Mononuclear cell (primary cell): ENCODE measurements around the gene SLC17A8. TPM values are rescaled to one million over a fixed set of nuclear protein-coding genes. Genes with fewer than 3 reads are reported as not detected.

Source experiments
- H3K27me3 ChIP-seq: 2 replicates; pipeline ENCODE4 v1.6.0; 2011; ENCODE audit warnings: low read length, control low read depth; ENCODE audit not compliant: insufficient read depth
- H3K4me1 ChIP-seq: 2 replicates; pipeline ENCODE4 v1.5.1; 2011; ENCODE audit warnings: mild to moderate bottlenecking, low read length, control low read depth; ENCODE audit not compliant: insufficient read depth
- H3K4me3 ChIP-seq: 2 replicates; pipeline ENCODE4 v1.5.1; 2011; ENCODE audit warnings: mild to moderate bottlenecking, low read length, moderate library complexity
- H3K9me3 ChIP-seq: 2 replicates; pipeline ENCODE4 v1.5.1; 2011; ENCODE audit warnings: low read depth, mild to moderate bottlenecking, control low read depth, low read length
- total RNA-seq: library from RNA; depleted of rRNA; stranded (reverse); fragments of >200 nt; gene quantifications from one replicate; pipeline ENCODE4 v1.2.3, GENCODE V29; 2012

Gene SLC17A8
- total RNA-seq, 1 donor = not detected

GRCh38 chr12:100348657-100349454 is 8.0 kb upstream of the SLC17A8 start:
- Histone ChIP-seq H3K4me3 (no peak overlapping the region), H3K9me3 (no peaks in the 10 kb centered on the region), H3K4me1 (no peaks in the 10 kb centered on the region), H3K27me3 (peaks cover 5% of the 10 kb centered on the region)

GRCh38 chr12:100359248-100359647 is 2.4 kb downstream of the SLC17A8 start:
- H3K9me3 ChIP-seq = no peaks in the 10 kb centered on the region
- peaks cover 16% of the 10 kb centered on the region for H3K27me3 ChIP-seq
- no peak overlapping the region for H3K4me3 ChIP-seq
- no peaks in the 10 kb centered on the region for H3K4me1 ChIP-seq

- Histone ChIP-seq H3K4me3 (no peak overlapping the region), H3K9me3 (no peaks in the 10 kb centered on the region), H3K27me3 (peaks cover 13% of the 10 kb centered on the region), H3K4me1 (no peaks in the 10 kb centered on the region)
Measured at GRCh38 chr12:100359822-100360221, 2.9 kb downstream of the SLC17A8 start.

- Histone ChIP-seq H3K27me3 (peaks cover 13% of the 10 kb centered on the region), H3K9me3 (no peaks in the 10 kb centered on the region), H3K4me3 (no peak overlapping the region), H3K4me1 (no peaks in the 10 kb centered on the region)
Measured at GRCh38 chr12:100360450-100360849, 3.6 kb downstream of the SLC17A8 start.

DNA sequence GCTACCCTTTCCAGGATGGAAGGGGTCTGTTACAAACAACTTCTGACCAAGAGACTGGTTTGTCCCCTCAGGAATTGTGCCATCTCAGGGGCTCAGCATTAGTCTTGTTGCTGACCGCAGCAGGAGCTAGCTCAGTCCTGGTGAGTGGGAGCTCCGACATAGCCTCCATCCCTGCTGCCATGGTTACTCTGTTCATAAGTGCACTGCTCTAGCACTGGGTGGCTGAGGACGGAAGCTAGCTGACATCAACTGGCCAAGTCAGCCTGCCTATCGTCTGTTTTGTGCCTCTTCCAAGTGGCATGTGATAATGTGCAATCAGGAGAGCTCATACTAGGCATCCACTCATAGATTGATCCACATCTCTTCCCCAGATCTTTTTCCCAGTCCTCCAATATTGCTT is 7.5 kb downstream of the SLC17A8 start:
- no peaks in the 10 kb centered on the region for H3K4me1 ChIP-seq
- no peaks in the 10 kb centered on the region for H3K9me3 ChIP-seq
- peaks cover 4% of the 10 kb centered on the region for H3K27me3 ChIP-seq
- H3K4me3 ChIP-seq = no peak overlapping the region

- no peaks in the 10 kb centered on the region for H3K27me3 ChIP-seq
- H3K4me3 ChIP-seq = no peak overlapping the region
- H3K9me3 ChIP-seq = no peaks in the 10 kb centered on the region
- H3K4me1 ChIP-seq = no peaks in the 10 kb centered on the region
Measured at GRCh38 chr12:100365411-100365810, 8.5 kb downstream of the SLC17A8 start.

DNA sequence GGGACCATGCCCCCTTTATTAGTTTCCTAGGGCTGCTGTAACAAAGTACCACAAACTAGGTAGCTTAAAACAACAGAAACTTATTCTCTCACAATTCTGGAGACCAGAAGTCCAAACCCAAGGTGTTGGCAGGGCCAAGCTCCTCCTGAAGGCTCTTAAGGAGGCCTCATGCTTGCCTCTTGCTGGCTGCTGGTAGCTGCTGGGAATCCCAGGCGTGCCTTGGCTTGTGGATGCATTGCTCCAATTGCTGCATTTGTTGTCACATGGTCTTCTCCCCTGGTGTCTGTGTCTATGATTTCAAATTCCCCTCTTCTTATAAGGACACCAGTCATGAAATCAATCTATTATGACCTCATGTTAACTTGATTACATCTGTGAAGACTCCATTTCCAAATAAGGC is 11.2 kb downstream of the SLC17A8 start:
- no peaks in the 10 kb centered on the region for H3K4me1 ChIP-seq
- no peaks in the 10 kb centered on the region for H3K27me3 ChIP-seq
- no peaks in the 10 kb centered on the region for H3K9me3 ChIP-seq
- H3K4me3 ChIP-seq = no peak overlapping the region

DNA sequence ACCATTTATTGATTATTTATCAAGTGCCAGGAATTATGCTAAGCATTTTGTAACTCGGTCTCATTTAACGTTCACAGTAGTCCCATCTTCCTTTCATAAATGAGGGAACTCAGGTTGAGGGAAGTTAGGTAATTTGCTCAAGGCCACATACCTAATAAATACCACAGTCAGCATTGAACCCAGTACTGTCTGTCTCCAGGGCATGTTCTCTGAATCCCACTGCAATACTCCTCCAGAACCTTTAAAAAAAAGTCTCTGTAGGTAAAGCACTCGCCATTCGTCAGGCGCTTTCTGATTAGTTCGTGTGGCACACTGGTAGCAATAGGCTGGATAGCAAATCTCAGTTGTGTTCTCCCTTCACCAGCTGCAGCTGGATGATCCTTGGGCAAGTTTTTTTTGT is 14.3 kb downstream of the SLC17A8 start:
- no peak overlapping the region for H3K4me3 ChIP-seq
- H3K9me3 ChIP-seq = no peaks in the 10 kb centered on the region
- no peaks in the 10 kb centered on the region for H3K4me1 ChIP-seq
- H3K27me3 ChIP-seq = no peaks in the 10 kb centered on the region

GRCh38 chr12:100372853-100373640 is 16.2 kb downstream of the SLC17A8 start:
- no peaks in the 10 kb centered on the region for H3K4me1 ChIP-seq
- no peaks in the 10 kb centered on the region for H3K9me3 ChIP-seq
- H3K27me3 ChIP-seq = no peaks in the 10 kb centered on the region
- no peak overlapping the region for H3K4me3 ChIP-seq

GRCh38 chr12:100375038-100375735 is 18.3 kb downstream of the SLC17A8 start:
- Histone ChIP-seq H3K4me1 (no peaks in the 10 kb centered on the region), H3K27me3 (no peaks in the 10 kb centered on the region), H3K4me3 (no peak overlapping the region), H3K9me3 (no peaks in the 10 kb centered on the region)

GRCh38 chr12:100376161-100376560 is 19.3 kb downstream of the SLC17A8 start:
- no peaks in the 10 kb centered on the region for H3K9me3 ChIP-seq
- H3K4me3 ChIP-seq = no peak overlapping the region
- H3K4me1 ChIP-seq = no peaks in the 10 kb centered on the region

GRCh38 chr12:100381379-100381778 is 24.5 kb downstream of the SLC17A8 start:
- no peak overlapping the region for H3K4me3 ChIP-seq
- H3K9me3 ChIP-seq = no peaks in the 10 kb centered on the region
- H3K4me1 ChIP-seq = no peaks in the 10 kb centered on the region
- no peaks in the 10 kb centered on the region for H3K27me3 ChIP-seq

More at GRCh38 chr12:100376161-100376560, 19.3 kb downstream of the SLC17A8 start:
- H3K27me3 ChIP-seq = no peaks in the 10 kb centered on the region

DNA sequence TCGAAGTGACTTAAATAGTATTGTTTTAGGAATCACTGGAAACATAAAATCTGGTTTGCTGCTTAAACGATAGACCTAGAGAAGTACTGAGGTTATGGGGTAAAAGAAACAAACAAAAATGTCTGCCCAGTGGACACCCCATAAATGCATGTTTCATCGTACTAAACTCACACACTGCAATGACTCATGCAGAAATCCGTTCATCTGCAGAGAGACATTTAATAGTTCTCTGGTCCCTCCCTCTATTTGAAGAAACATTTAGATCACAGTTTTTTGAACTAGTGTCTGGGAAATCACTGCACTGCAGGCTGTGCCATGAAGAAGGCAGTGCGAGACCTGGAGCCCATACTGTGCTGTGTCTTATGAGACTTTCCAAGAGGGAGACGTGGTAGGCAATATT is 25.5 kb downstream of the SLC17A8 start:
- H3K27me3 ChIP-seq = no peaks in the 10 kb centered on the region

GRCh38 chr12:100383586-100384558 is 27.0 kb downstream of the SLC17A8 start:
- Histone ChIP-seq H3K4me3 (no peak overlapping the region), H3K4me1 (no peaks in the 10 kb centered on the region), H3K27me3 (no peaks in the 10 kb centered on the region), H3K9me3 (no peaks in the 10 kb centered on the region)

More for the DNA sequence above, 25.5 kb downstream of the SLC17A8 start:
- Histone ChIP-seq H3K9me3 (no peaks in the 10 kb centered on the region), H3K4me1 (no peaks in the 10 kb centered on the region), H3K4me3 (no peak overlapping the region)
